ENCODE results near the gene BCAS3.

DNA sequence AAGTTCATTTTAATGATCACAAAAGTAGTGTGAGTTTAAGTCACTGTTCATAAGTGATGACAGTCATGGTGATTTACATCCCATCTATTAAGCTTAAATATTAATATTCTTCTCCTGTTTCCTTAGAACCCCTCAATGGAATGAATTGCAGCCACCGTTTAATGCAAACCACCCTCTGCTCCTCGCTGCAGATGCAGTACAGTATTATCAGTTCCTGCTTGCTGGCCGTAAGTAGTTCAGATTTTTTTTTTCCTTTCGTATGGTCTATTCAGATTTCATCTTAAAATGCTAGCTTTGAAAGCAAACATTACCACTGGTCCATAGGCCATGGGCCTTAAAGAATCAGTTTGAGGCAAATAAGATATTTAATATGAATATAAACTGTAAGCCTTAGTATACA is 363.0 kb downstream of the BCAS3 start:
- TF ChIP-seq POLR2AphosphoS5 (IDR thresholded peaks at IDR 0.05; ENCODE audit: low read depth, low read length) (no peak), TAF1 (IDR thresholded peaks at IDR 0.05; ENCODE audit: borderline replicate concordance, low read depth, low read length) (no peak)
